K562 (cell line): ENCODE data around the gene UQCC5. TPM values are rescaled to one million over a fixed set of nuclear protein-coding genes. Genes with fewer than 3 reads are reported as not detected.

Experiments used
- ATF3 ChIP-seq, 2 experiments: fragments of 450-650 bp in 1 of 2; sonication (generic) in 1 of 2; formaldehyde crosslinking in 1 of 2; IDR thresholded peaks in 1 of 2; conservative IDR thresholded peaks in 1 of 2; 2 replicates each; pipeline versions ENCODE4 v1.6.1 to v1.8.1; 2016 to 2023; ENCODE audit warnings: mild to moderate bottlenecking in 2 of 2, moderate library complexity in 2 of 2, inconsistent platforms in 1 of 2, missing genetic modification reagents in 1 of 2
- ATF4 ChIP-seq: fragments of 450-650 bp; formaldehyde crosslinking; IDR thresholded peaks from 2 replicates; pipeline ENCODE4 v1.4.0; 2022; ENCODE audit warnings: mild to moderate bottlenecking, moderate library complexity
- BACH1 ChIP-seq: fragments of 200-800 bp; sonication (Bioruptor generic); IDR thresholded peaks from 2 replicates; pipeline ENCODE4 v1.6.1; 2016; ENCODE audit warnings: missing genetic modification characterization, missing compliant biosample characterization
- BCL6 ChIP-seq: fragments of 250-450 bp; sonication (Bioruptor Pico); IDR thresholded peaks from 2 replicates; pipeline ENCODE4 v1.4.0; 2020
- BRD9 ChIP-seq: fragments of 450-650 bp; IDR thresholded peaks from 2 replicates; pipeline ENCODE4 v1.6.1; 2018; ENCODE audit warnings: low read depth; ENCODE audit not compliant: partially characterized antibody
- CBFA2T3 ChIP-seq: fragments of 450-650 bp; IDR thresholded peaks from 2 replicates; pipeline ENCODE4 v1.6.1; 2017
- CSDE1 ChIP-seq, 2 experiments: fragments of 450-650 bp; IDR thresholded peaks; 2 replicates each; pipeline ENCODE4 v1.6.1; 2016; ENCODE audit warnings: mild to moderate bottlenecking in 1 of 2
- EP300 ChIP-seq: IDR thresholded peaks from 2 replicates; pipeline ENCODE4 v1.6.1; 2012; ENCODE audit warnings: low read length, improper control_type of control experiment
- FOS ChIP-seq: IDR thresholded peaks from 3 replicates; pipeline ENCODE4 v1.6.1; 2011; ENCODE audit not compliant: insufficient read length; ENCODE audit errors: extremely low read depth
- HIVEP1 ChIP-seq: fragments of 250-450 bp; sonication (Bioruptor Pico); IDR thresholded peaks from 2 replicates; pipeline ENCODE4 v1.4.0; 2020; ENCODE audit warnings: mild to moderate bottlenecking
- HNRNPL ChIP-seq: fragments of 200-400 bp; formaldehyde crosslinking; IDR thresholded peaks from 2 replicates; pipeline ENCODE4 v1.6.1; 2017; ENCODE audit warnings: low read depth, mild to moderate bottlenecking, low read length
- KLF16 ChIP-seq: IDR thresholded peaks from 2 replicates; pipeline ENCODE4 v1.6.1; 2016; ENCODE audit warnings: antibody characterized with exemption
- MCM5 ChIP-seq: fragments of 450-650 bp; IDR thresholded peaks from 2 replicates; pipeline ENCODE4 v1.6.1; 2016; ENCODE audit warnings: low read depth
- PHF21A ChIP-seq: fragments of 450-650 bp; IDR thresholded peaks from 2 replicates; pipeline ENCODE4 v1.6.1; 2017; ENCODE audit warnings: low read depth, borderline replicate concordance
- POLR2G ChIP-seq: fragments of 200-400 bp; formaldehyde crosslinking; IDR thresholded peaks from 2 replicates; pipeline ENCODE4 v1.6.1; 2017; ENCODE audit warnings: low read depth, mild to moderate bottlenecking, antibody characterized with exemption, low read length, moderate library complexity
- POLR3G ChIP-seq: IDR thresholded peaks from 2 replicates; pipeline ENCODE4 v1.6.1; 2011; ENCODE audit not compliant: insufficient read length, insufficient replicate concordance; ENCODE audit errors: extremely low read depth
- SLC30A9 ChIP-seq: fragments of 250-450 bp; sonication (Bioruptor Pico); IDR thresholded peaks from 2 replicates; pipeline ENCODE4 v1.8.0; 2022; ENCODE audit warnings: mild to moderate bottlenecking, moderate library complexity
- TAF1 ChIP-seq: IDR thresholded peaks from 2 replicates; pipeline ENCODE4 v1.6.1; 2011; ENCODE audit warnings: mild to moderate bottlenecking, low read length, moderate library complexity; ENCODE audit not compliant: insufficient read depth, control insufficient read depth, severe bottlenecking; ENCODE audit errors: extremely low read depth
- TCFL5 ChIP-seq: fragments of 250-450 bp; sonication (Bioruptor Pico); conservative IDR thresholded peaks from 2 replicates; pipeline ENCODE4 v1.6.1; 2021; ENCODE audit warnings: mild to moderate bottlenecking, moderate library complexity, matching md5 sums
- TEAD1 ChIP-seq, 2 experiments: fragments of 450-650 bp in 1 of 2; sonication (generic) in 1 of 2; formaldehyde crosslinking; IDR thresholded peaks; 2 replicates each; pipeline versions ENCODE4 v1.4.0 to v1.8.0; 2020 to 2022; ENCODE audit warnings: mild to moderate bottlenecking in 2 of 2, missing genetic modification reagents in 1 of 2
- TFAP4 ChIP-seq: sonication (generic); formaldehyde crosslinking; IDR thresholded peaks from 2 replicates; pipeline ENCODE4 v1.8.0; 2022; ENCODE audit warnings: missing genetic modification reagents, mild to moderate bottlenecking, moderate library complexity, borderline replicate concordance
- THAP7 ChIP-seq: fragments of 250-450 bp; sonication (Bioruptor Pico); IDR thresholded peaks from 2 replicates; pipeline ENCODE4 v1.5.0; 2021
- ZBTB7A ChIP-seq: IDR thresholded peaks from 2 replicates; pipeline ENCODE4 v1.6.1; 2011; ENCODE audit warnings: low read depth, mild to moderate bottlenecking, low read length, moderate library complexity, borderline replicate concordance; ENCODE audit not compliant: control insufficient read depth
- ZC3H4 ChIP-seq: sonication (generic); formaldehyde crosslinking; IDR thresholded peaks from 2 replicates; pipeline ENCODE4 v1.9.0; 2021; ENCODE audit warnings: missing genetic modification reagents, borderline replicate concordance
- ZNF121 ChIP-seq: sonication (generic); formaldehyde crosslinking; conservative IDR thresholded peaks from 2 replicates; pipeline ENCODE4 v1.8.0; 2022; ENCODE audit warnings: missing genetic modification reagents
- ZNF589 ChIP-seq: fragments of 200-800 bp; sonication (Bioruptor generic); IDR thresholded peaks from 2 replicates; pipeline ENCODE4 v1.6.1; 2016; ENCODE audit warnings: low read depth, missing genetic modification characterization, missing compliant biosample characterization
- ZNF764 ChIP-seq: fragments of 250-450 bp; sonication (Bioruptor Pico); IDR thresholded peaks from 2 replicates; pipeline ENCODE4 v1.4.0; 2020; ENCODE audit warnings: low read depth, mild to moderate bottlenecking, moderate library complexity
- ZNF766 ChIP-seq: fragments of 200-800 bp; sonication (Bioruptor generic); conservative IDR thresholded peaks from 2 replicates; pipeline ENCODE4 v1.6.1; 2016; ENCODE audit warnings: missing genetic modification characterization, missing compliant biosample characterization
- polyA plus RNA-seq, 8 experiments: library from polyadenylated mRNA; depleted of rRNA in 4 of 8; stranded (reverse) in 5 of 8; unstranded in 3 of 8; fragments of >200 nt; fragmentation: Nextera tagmentation in 2 of 8; fragmentation: Illumina TruSeq in 1 of 8; extraction: Ambion mirVana in 2 of 8; extraction: Trizol in 1 of 8; gene quantifications; 2 replicates each; pipeline versions ENCODE4 v1.2.1 to v1.2.3, GENCODE V29; 2011 to 2014; ENCODE audit warnings: inconsistent platforms in 1 of 8, missing spikeins in 1 of 8
- total RNA-seq, 7 experiments: library from RNA; depleted of rRNA in 6 of 7; stranded (reverse); fragments of >200 nt in 6 of 7; fragmentation: Illumina TruSeq in 2 of 7; extraction: Trizol in 2 of 7; gene quantifications; 2 replicates each; pipeline versions ENCODE4 v1.2.1 to v1.2.3, GENCODE V29; 2011 to 2021; ENCODE audit warnings: low replicate concordance in 1 of 7

The UQCC5 gene
- total and polyA plus RNA-seq, 9 of the 15 experiments (the other 6 are each of a cell fraction or from before 2014, with no cell fraction given), result 10.2 to 55.4 (median 33.8) TPM

GRCh38 chr3:52533623-52534280 is 2.7 kb upstream of the UQCC5 start, which contains the start of gene NT5DC2 (continued):
- TF ChIP-seq SLC30A9 (CRISPR knock-in tag) (no peak), BRD9 (no peak), THAP7 (CRISPR knock-in tag) (no peak), KLF16 (no peak), HNRNPL (no peak), HIVEP1 (CRISPR knock-in tag) (no peak), TCFL5 (CRISPR knock-in tag) (no peak), ZNF589 (CRISPR knock-in tag) (no peak; the same call in 1 of the 2 replicates), CBFA2T3 (no peak), ATF4 (no peak), ZNF764 (CRISPR knock-in tag) (no peak), CSDE1 (IDR thresholded peaks at IDR 0.05) (no peak), BACH1 (tag) (no peak), ZNF121 (no peak), POLR3G (no peak), MCM5 (no peak), ZC3H4 (CRISPR knock-in tag) (no peak), POLR2G (peak; percentile 66; the same call in 1 of the 2 replicates), TAF1 (peak; percentile 22), TFAP4 (no peak), BCL6 (CRISPR knock-in tag) (no peak), FOS (peak; percentile 45), TEAD1 (CRISPR knock-in tag; IDR thresholded peaks at IDR 0.05) (no peak), ZBTB7A (peak; percentile 83; the same call in 1 of the 2 replicates), PHF21A (no peak), ZNF766 (CRISPR knock-in tag) (no peak), EP300 (no peak), ATF3 (IDR thresholded peaks at IDR 0.05) (no peak), ATF3 (CRISPR knock-in tag; conservative IDR thresholded peaks at IDR 0.05) (no peak)
